T-helper 9 cell (primary cell): ENCODE measurements around the gene KIFAP3.
"Not testable (repeated sequence)": the region's sequence is repeated elsewhere in the genome, so short reads cannot be mapped to it uniquely, and the experiment has no call there.

Experiments used
- DNase-seq: peaks from one replicate; pipeline ENCODE4 v3.0.0-alpha.2; 2020
- total RNA-seq, 2 donors: gene quantifications; one replicate each; lab custom pipeline; 2026; lab: John Stamatoyannopoulos, UW

Gene KIFAP3
- total RNA-seq = 23.4 to 46.7 reads per million in 2 donors

GRCh38 chr1:170074250-170075157 is at the start of gene KIFAP3:
Gene KIFAP3, minus strand, starts transcription at chr1:170074695. Its CDS starts 228 bp downstream, at chr1:170074467.
- DNase-seq = peak; percentile 90

- no peak for DNase-seq
Observed at GRCh38 chr1:170122366-170122765, 47.9 kb upstream of the KIFAP3 start.

GRCh38 chr1:170114906-170115305 is 40.4 kb upstream of the KIFAP3 start:
- no peak for DNase-seq

- not testable (repeated sequence) for DNase-seq
Observed at GRCh38 chr1:170113140-170113539, 38.6 kb upstream of the KIFAP3 start.

- no peak for DNase-seq
Observed at GRCh38 chr1:170097449-170097948, 23.0 kb upstream of the KIFAP3 start.

GRCh38 chr1:170096806-170097340 is 22.4 kb upstream of the KIFAP3 start:
- no peak for DNase-seq

- no peak for DNase-seq
Observed at GRCh38 chr1:170095976-170096748, 21.7 kb upstream of the KIFAP3 start.

- DNase-seq = not testable (repeated sequence)
Observed at GRCh38 chr1:170094697-170095616, 20.5 kb upstream of the KIFAP3 start.

GRCh38 chr1:170086399-170087032 is 12.0 kb upstream of the KIFAP3 start:
- no peak for DNase-seq

- DNase-seq = no peak
Observed at GRCh38 chr1:170085091-170085490, 10.6 kb upstream of the KIFAP3 start.

- no peak for DNase-seq
Observed at GRCh38 chr1:170078610-170079189, 4.2 kb upstream of the KIFAP3 start.

GRCh38 chr1:170077926-170078325 is 3.4 kb upstream of the KIFAP3 start:
- no peak for DNase-seq

GRCh38 chr1:170076952-170077351 is 2.5 kb upstream of the KIFAP3 start:
- not testable (repeated sequence) for DNase-seq

GRCh38 chr1:170076199-170076598 is 1.7 kb upstream of the KIFAP3 start:
- DNase-seq = no peak

GRCh38 chr1:170075186-170075585 is 691 bp upstream of the KIFAP3 start:
- no peak for DNase-seq

- no peak for DNase-seq
Observed at GRCh38 chr1:170073893-170074249, 624 bp downstream of the KIFAP3 start.

GRCh38 chr1:170071378-170071777 is 3.1 kb downstream of the KIFAP3 start:
- no peak for DNase-seq

- no peak for DNase-seq
Observed at GRCh38 chr1:170068923-170069322, 5.6 kb downstream of the KIFAP3 start.

GRCh38 chr1:170067253-170067819 is 7.2 kb downstream of the KIFAP3 start:
- no peak for DNase-seq

GRCh38 chr1:170064821-170065220 is 9.7 kb downstream of the KIFAP3 start:
- no peak for DNase-seq
